ENCODE data around the gene ZNF346.

Gene ZNF346

GRCh38 chr5:177070536-177071191 is 48.2 kb downstream of the ZNF346 start:
- no peak for DNase-seq

DNA sequence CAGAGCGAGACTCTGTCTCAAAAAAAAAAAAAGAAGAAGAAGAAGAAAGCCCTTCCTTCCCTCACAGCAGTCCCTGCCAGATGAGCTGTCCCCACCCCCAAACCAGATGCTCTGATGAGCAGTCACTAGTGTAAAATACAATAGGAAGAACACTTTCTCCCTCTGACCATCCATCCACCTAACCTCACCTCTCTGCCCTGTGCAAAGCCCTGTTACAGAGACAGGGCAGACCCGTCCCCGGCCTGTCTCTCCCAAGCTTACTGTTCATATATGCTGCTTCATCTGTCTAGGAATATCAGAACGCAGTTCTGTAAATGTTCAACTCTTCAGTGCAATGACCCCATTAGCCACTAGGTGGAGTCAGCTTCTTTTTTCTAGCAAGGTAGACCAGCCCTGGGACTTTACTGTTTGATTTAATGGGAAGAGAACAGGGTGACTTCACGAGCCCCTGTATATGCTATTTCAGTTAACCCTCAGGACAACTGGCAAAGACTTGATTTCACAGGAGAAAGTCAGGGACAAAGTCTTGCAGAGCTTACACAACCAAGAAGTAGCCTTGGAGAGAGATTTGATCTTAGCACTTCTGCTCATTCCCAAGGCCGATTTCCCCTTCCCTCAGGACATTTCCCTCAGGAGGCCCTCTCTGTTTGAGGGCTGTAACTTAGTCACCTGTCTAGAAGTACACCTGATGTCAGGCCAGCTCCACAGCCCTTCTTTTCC is 49.3 kb downstream of the ZNF346 start:
- DNase-seq, result peak; percentile 13

DNA sequence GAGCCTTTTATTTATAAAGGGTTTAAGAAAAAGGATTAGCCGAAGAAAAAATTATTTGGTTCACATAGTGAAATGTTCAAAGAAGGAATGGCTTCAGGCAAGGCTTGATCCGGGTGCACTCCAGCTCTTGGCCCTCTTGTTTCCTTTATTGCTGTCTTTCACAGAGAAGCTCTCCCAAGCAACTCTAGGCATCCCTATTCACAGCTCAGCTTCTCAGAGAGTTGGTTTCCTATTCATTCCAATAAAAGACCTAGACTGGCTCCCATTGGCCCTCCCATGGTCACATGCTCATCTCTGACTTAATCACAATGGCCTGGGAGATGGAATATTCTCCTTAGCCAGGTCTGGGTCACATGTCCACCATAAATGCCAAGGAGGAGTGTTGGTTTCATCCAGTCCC is 54.8 kb downstream of the ZNF346 start:
- no peak for DNase-seq

GRCh38 chr5:177079606-177080005 is 57.1 kb downstream of the ZNF346 start:
- no peak for DNase-seq

GRCh38 chr5:177080265-177080664 is 57.8 kb downstream of the ZNF346 start:
- DNase-seq, result no peak

DNA sequence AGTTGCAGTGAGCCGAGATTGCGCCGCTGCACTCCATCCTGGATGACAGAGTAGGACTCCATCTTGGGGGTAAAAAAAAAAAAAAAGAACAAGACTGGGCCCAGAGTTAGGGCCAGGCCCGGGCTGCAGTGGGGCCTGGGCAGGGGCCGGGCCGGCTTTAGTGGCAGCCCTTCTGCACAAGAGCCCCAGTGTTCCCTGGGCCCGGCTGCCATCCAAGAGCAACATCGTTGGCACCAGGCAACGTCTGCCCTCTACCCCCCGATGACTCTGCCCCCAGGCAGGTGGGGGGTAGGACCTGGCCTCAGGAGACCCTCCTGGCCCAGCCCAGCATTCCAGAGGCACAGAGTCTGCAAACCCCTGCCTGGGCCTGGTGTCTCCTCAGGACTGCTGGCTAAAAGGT is 59.4 kb downstream of the ZNF346 start:
- DNase-seq, result no peak

GRCh38 chr5:177083357-177083756 is 60.9 kb downstream of the ZNF346 start:
- no peak for DNase-seq

- no peak for DNase-seq
These were observed 61.7 kb downstream of the ZNF346 start for GRCh38 chr5:177084175-177084574.

DNA sequence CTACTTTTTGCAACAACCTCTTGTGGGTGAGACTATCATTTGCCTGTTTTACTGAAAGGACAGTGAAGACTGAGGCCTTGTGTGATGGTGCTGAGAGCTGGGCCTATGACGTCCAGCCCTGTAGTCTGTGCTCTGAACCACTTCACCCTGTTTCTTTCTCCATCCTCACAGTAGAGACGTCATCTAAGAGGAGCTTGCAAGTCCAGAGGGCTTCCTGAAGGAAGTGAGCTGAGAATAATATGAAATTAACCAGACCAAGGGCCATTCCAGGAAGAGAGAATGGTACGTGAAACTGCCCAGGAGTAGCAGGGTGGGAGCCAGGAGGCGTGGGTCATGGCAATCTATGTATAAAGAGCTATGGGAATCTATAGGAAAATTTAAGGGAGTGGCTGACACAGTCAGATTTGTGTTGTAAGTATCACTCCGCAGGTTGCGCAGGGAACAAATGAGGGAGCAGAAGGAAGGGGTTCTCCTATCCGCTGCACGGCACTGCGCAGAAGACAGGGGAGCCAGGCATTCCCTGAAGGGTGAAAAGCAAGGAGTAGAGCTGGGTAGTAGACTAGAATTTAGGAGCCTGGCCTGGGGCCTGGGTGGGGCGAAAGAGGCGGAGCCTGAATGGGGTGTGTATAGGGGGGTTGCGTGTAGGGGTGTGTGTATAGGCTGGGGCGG is 63.6 kb downstream of the ZNF346 start:
- DNase-seq, result no peak

DNA sequence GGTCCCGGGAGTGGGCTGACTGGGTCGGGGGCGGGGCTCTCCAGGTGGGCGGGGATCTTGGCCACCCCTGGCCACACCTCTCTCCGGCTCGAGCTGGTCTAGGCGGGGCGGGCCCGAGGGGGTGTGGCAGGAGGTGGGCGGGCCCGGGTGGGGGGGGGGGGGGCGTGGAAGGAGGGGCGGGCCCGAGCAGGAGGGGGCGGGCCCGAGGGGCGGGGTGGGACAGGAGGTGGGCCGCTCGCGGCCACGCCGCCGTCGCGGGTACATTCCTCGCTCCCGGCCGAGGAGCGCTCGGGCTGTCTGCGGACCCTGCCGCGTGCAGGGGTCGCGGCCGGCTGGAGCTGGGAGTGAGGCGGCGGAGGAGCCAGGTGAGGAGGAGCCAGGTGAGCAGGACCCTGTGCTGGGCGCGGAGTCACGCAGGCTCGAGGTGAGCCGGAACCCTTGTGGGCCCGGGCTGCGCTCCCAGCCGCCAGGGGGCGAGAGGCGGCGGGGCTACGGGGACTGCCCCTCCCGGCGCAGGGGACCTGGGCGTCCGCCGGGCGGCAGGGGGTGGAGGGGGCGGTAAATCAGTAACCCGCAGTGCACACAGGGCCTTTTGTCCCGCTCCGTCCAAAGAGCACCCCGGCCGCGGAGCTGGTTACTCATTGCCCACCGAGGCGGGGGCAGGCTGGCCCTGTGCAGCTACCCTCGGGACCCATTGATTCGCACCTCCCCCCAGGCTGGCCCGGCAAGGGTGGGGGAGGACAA is 64.3 kb downstream of the ZNF346 start, which contains the start of gene FGFR4:
FGFR4 (plus strand) TSS at position 262 of the 744 bp plus-strand sequence. CDS start 2,688 bp downstream, outside the sequence.
- peak; percentile 42 for DNase-seq

GRCh38 chr5:177087398-177088005 is 65.0 kb downstream of the ZNF346 start:
- DNase-seq, result no peak

DNA sequence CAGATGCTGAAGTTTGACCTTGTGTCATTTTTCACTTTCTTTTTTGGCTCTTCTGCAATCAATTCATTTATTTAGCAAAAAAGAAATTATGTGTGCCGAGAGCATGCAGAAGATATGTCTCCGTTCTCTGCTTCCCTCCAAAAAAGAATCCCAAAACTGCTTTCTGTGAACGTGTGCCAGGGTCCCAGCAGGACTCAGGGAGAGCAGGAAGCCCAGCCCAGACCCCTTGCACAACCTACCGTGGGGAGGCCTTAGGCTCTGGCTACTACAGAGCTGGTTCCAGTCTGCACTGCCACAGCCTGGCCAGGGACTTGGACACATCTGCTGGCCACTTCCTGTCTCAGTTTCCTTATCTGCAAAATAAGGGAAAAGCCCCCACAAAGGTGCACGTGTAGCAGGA is 66.6 kb downstream of the ZNF346 start:
- DNase-seq, result no peak

- no peak for DNase-seq
These were observed 67.5 kb downstream of the ZNF346 start for GRCh38 chr5:177089825-177090641.

GRCh38 chr5:177090813-177091212 is 68.3 kb downstream of the ZNF346 start:
- no peak for DNase-seq

DNA sequence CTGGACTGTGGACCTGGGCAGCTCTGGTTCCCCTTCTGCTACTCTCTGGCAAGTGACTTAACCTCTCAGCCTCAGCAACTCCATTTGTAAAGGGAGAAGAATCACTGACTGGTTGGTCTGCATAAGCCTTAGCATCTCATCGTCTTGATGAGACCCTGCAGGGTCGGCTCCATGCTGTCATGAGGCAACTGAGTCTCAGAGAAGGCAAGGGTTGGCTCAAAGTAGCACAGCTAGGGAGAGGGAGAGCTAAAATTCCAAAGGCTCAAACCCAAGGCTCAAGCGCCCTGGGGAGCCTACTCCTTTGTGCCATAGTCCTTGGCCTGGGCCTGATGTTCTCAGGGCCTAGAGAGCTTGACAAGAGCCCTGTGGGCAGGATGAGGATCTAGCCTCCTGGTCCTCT is 68.7 kb downstream of the ZNF346 start:
- no peak for DNase-seq

DNA sequence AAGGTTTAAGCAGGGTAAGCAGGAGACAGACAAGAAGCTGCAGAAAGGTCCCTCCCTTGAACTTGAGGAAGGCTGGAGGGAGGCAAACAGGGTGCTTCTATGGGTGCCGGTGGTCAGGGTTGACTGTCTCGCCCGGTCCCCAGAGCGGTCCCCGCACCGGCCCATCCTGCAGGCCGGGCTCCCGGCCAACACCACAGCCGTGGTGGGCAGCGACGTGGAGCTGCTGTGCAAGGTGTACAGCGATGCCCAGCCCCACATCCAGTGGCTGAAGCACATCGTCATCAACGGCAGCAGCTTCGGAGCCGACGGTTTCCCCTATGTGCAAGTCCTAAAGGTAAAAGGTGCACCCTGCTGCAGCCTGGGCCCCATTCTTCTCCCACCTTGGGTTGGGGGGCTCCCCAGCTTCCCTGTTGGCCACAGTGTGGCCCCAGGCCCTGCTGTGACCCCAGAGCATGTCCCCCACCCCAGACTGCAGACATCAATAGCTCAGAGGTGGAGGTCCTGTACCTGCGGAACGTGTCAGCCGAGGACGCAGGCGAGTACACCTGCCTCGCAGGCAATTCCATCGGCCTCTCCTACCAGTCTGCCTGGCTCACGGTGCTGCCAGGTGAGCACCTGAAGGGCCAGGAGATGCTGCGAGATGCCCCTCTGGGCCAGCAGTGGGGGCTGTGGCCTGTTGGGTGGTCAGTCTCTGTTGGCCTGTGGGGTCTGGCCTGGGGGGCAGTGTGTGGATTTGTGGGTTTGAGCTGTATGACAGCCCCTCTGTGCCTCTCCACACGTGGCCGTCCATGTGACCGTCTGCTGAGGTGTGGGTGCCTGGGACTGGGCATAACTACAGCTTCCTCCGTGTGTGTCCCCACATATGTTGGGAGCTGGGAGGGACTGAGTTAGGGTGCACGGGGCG is 69.9 kb downstream of the ZNF346 start:
- DNase-seq, result no peak

- DNase-seq, result no peak
These were observed 70.7 kb downstream of the ZNF346 start for GRCh38 chr5:177093082-177093712.

GRCh38 chr5:177093803-177094202 is 71.3 kb downstream of the ZNF346 start:
- DNase-seq, result no peak

GRCh38 chr5:177094224-177095087 is 72.0 kb downstream of the ZNF346 start:
- DNase-seq, result no peak
